ENCODE measurements around the gene SAP30BP.

The SAP30BP gene

DNA sequence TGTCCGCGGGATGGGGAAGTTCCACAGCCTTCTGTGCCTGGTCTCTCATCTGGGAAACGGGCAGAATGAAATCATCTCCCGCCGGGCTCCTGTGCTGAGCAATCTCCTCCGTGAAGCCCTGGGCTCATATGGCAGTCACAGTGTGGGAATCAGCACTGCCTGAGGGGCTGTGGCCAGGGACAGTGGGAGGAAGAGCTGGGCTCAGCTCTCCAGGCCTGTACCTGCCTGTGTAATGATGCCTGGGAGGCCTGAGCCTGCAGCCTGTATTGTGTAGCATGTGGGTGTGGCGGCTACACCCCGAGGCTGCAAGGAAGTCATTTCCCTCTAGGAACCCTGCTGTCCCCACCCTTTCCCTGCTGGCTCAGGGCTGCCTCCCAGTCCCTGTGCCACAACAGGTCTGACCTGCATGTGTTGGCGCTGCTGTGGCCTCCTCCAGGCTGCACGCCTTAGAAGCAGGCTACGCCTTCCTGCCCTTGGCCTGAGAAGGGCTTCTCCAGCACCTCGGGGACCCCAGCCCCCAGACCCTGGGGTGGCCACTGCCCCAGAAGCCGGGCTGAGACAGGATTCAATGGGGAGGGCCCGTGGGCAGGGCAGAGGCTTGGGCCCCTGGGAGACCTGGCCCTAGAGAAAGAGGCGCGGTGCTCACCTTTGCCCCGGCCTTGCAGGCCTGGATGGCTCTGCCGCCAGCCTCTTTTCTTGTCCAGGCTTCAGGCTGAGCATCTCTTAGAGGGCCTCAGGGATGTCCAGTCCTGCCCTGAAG is 56.2 kb downstream of the SAP30BP start:
- TF ChIP-seq, protein P1, sequence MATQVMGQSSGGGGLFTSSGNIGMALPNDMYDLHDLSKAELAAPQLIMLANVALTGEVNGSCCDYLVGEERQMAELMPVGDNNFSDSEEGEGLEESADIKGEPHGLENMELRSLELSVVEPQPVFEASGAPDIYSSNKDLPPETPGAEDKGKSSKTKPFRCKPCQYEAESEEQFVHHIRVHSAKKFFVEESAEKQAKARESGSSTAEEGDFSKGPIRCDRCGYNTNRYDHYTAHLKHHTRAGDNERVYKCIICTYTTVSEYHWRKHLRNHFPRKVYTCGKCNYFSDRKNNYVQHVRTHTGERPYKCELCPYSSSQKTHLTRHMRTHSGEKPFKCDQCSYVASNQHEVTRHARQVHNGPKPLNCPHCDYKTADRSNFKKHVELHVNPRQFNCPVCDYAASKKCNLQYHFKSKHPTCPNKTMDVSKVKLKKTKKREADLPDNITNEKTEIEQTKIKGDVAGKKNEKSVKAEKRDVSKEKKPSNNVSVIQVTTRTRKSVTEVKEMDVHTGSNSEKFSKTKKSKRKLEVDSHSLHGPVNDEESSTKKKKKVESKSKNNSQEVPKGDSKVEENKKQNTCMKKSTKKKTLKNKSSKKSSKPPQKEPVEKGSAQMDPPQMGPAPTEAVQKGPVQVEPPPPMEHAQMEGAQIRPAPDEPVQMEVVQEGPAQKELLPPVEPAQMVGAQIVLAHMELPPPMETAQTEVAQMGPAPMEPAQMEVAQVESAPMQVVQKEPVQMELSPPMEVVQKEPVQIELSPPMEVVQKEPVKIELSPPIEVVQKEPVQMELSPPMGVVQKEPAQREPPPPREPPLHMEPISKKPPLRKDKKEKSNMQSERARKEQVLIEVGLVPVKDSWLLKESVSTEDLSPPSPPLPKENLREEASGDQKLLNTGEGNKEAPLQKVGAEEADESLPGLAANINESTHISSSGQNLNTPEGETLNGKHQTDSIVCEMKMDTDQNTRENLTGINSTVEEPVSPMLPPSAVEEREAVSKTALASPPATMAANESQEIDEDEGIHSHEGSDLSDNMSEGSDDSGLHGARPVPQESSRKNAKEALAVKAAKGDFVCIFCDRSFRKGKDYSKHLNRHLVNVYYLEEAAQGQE (IDR thresholded peaks at IDR 0.05; ENCODE audit: insufficient read depth in 1 of 2, low read depth in 2 of 2, low read length in 2 of 2), result no peak
- no peak for TF ChIP-seq SIN3A (IDR thresholded peaks at IDR 0.05; ENCODE audit: borderline replicate concordance, insufficient read depth, low read length)
- no peak for TF ChIP-seq TAF1 (IDR thresholded peaks at IDR 0.05; ENCODE audit: borderline replicate concordance, insufficient read depth, low read length)
- TF ChIP-seq POLR2AphosphoS5 (IDR thresholded peaks at IDR 0.05; ENCODE audit: low read depth, low read length), result no peak
- no peak for TF ChIP-seq FOXP2 (optimal IDR thresholded peaks at IDR 0.05; ENCODE audit: borderline replicate concordance, extremely low read depth, extremely low read length, insufficient read depth)

DNA sequence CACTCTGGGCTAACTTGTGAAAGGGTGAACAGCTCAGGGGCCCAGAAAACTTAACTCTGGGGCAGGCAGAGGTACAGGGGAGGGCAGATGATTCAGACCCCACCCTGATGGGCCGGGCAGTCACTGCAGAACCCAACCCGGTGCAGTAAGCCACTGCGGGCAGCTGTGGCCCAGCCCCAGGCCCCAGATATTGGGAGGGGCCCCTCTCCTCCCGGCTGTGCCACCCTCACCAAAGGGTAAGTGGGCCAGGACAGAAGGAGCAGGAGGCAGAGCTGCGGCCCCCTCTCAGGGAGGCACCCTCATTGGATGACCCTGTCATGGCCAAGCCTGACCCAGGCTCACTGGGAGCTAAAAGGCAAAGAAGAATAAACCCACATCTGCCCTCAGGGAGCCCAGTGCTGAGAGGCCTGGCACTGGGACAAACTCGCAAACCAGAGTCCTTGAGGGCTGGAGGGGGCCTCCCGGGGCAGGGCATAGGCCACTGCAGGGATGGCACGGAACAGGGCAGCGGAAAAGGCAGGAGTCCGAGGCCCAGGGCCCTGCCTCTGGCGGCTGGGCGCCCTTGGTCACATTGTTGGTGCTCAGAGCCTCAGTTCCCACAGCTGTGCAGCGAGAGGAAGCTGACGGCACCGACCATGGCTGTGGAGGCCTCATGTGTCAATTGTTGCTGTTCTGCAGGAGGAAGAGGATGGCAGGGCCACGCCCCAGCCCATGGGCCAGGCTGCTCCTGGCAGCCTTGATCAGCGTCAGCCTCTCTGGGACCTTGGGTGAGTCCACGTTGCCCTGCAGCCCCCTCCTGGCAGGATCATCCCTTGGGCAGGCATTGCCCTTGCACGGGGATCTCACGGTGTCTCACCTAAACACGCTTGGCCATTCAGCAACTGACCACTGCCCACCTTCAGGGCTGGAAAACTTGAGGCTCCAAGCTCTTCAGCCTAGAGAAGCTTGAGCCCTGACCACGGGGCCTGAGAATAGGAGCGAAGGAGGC is 57.2 kb downstream of the SAP30BP start:
- no peak for TF ChIP-seq SIN3A (IDR thresholded peaks at IDR 0.05; ENCODE audit: borderline replicate concordance, insufficient read depth, low read length)
- TF ChIP-seq TAF1 (IDR thresholded peaks at IDR 0.05; ENCODE audit: borderline replicate concordance, insufficient read depth, low read length), result no peak
- TF ChIP-seq, protein P1 (IDR thresholded peaks at IDR 0.05; ENCODE audit: insufficient read depth in 1 of 2, low read depth in 2 of 2, low read length in 2 of 2), result no peak
- TF ChIP-seq POLR2AphosphoS5 (IDR thresholded peaks at IDR 0.05; ENCODE audit: low read depth, low read length), result no peak
- TF ChIP-seq FOXP2 (optimal IDR thresholded peaks at IDR 0.05; ENCODE audit: borderline replicate concordance, extremely low read depth, extremely low read length, insufficient read depth), result no peak

- TF ChIP-seq POLR2AphosphoS5 (IDR thresholded peaks at IDR 0.05; ENCODE audit: low read depth, low read length) (no peak), SIN3A (IDR thresholded peaks at IDR 0.05; ENCODE audit: borderline replicate concordance, insufficient read depth, low read length) (no peak), FOXP2 (optimal IDR thresholded peaks at IDR 0.05; ENCODE audit: borderline replicate concordance, extremely low read depth, extremely low read length, insufficient read depth) (no peak), TAF1 (IDR thresholded peaks at IDR 0.05; ENCODE audit: borderline replicate concordance, insufficient read depth, low read length) (no peak)
- TF ChIP-seq, protein P1 (IDR thresholded peaks at IDR 0.05; ENCODE audit: insufficient read depth in 1 of 2, low read depth in 2 of 2, low read length in 2 of 2), result no peak
These were observed 58.4 kb downstream of the SAP30BP start for GRCh38 chr17:75725504-75725903.

GRCh38 chr17:75727391-75727790 is 60.3 kb downstream of the SAP30BP start:
- TF ChIP-seq POLR2AphosphoS5 (IDR thresholded peaks at IDR 0.05; ENCODE audit: low read depth, low read length) (no peak), FOXP2 (optimal IDR thresholded peaks at IDR 0.05; ENCODE audit: borderline replicate concordance, extremely low read depth, extremely low read length, insufficient read depth) (no peak), SIN3A (IDR thresholded peaks at IDR 0.05; ENCODE audit: borderline replicate concordance, insufficient read depth, low read length) (no peak), TAF1 (IDR thresholded peaks at IDR 0.05; ENCODE audit: borderline replicate concordance, insufficient read depth, low read length) (no peak)
- TF ChIP-seq, protein P1 (IDR thresholded peaks at IDR 0.05; ENCODE audit: insufficient read depth in 1 of 2, low read depth in 2 of 2, low read length in 2 of 2), result no peak

Data from PFSK-1 (cell line).